ENCODE data around the gene ITPRIPL2. TPM values are rescaled to one million over a fixed set of nuclear protein-coding genes. Genes with fewer than 3 reads are reported as not detected.

The ITPRIPL2 gene
- total and polyA plus RNA-seq, 7 donors: 4.7 to 17.9 (median 14.8) TPM

DNA sequence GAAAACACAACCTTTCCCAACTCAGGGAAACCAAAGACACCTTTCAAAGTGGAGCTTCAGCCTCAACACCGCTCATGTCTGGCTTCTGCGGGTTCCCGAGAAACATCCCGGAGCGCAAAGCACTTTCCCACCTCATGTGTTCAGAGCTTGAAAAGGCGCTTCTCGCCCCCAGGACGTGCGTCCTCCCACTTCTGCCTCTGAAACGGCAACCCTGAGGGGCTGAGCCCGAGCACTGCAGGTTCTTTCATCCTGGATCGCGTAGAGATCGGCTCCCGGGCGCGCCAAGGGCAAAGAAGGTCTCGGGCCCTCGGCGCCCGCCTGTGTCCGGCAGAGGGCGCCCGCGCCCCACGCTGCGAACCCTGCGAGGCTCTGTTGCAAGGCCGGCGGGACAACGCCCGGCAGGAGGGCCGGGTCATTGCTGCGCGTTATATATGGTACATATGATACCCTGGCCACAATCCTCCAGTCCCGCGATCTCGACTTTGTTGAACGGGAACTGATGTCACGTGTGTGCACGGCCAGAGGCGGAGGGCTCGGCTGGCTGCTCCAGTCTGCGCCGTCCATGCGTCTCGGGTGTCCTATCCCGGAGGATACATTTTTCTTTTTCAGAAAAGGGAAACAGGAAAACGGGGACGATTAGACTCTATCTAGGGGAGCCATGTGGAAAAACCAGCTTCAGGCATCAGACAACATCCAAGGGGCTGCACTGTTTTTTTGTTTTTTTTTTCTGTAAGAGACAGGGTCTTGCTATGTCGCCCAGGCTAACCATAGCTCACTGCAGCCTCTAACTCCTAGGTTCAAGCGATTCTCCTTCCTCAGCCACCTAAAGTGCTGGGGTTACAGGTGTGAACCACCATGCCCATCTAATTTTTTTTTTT, 27.2 kb upstream of the ITPRIPL2 start:
- peak; percentile 85 to 91 for DNase-seq
- intact Hi-C loops (cut with DNase I): loop anchor here (1.0 to 5.0 kb wide), 7 partner anchors 36 to 416 kb away; no protein-coding TSS in a partner anchor

DNA sequence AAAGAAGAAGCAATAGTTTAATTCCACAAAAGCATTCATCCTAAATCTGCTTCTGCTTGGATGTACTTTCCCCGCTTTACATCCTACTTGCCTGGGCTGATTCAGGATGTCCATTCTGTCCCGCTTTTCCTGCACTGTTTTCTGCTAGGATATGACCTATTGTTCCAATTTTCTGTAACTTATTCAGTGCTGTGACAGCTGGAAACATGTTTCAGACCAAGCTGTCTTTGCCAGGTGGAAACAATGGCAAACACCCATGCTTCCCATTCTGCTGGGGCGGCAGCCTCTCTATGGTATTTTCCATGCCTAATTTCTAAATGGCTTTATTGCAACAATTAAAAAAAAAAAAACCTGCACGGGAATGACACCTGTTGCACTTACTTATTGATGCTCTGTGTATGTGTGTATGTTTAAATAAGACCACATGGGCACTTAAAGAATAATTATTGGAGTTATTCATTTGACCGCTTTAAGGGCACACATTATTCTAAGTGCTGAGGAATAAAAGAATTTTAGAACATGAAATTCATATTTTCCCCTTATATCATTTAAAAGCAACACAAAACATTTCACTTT, 25.3 kb upstream of the ITPRIPL2 start:
- intact Hi-C loops (cut with DNase I): loop anchor here (5.0 kb wide), 3 partner anchors 34 to 414 kb away; no protein-coding TSS in a partner anchor
- no peaks in the 10 kb centered on the region for H3K9me3 ChIP-seq
- DNase-seq: no peak
- TF ChIP-seq, protein P1, sequence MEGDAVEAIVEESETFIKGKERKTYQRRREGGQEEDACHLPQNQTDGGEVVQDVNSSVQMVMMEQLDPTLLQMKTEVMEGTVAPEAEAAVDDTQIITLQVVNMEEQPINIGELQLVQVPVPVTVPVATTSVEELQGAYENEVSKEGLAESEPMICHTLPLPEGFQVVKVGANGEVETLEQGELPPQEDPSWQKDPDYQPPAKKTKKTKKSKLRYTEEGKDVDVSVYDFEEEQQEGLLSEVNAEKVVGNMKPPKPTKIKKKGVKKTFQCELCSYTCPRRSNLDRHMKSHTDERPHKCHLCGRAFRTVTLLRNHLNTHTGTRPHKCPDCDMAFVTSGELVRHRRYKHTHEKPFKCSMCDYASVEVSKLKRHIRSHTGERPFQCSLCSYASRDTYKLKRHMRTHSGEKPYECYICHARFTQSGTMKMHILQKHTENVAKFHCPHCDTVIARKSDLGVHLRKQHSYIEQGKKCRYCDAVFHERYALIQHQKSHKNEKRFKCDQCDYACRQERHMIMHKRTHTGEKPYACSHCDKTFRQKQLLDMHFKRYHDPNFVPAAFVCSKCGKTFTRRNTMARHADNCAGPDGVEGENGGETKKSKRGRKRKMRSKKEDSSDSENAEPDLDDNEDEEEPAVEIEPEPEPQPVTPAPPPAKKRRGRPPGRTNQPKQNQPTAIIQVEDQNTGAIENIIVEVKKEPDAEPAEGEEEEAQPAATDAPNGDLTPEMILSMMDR (IDR thresholded peaks at IDR 0.05): no peak
- no peaks in the 10 kb centered on the region for H3K36me3 ChIP-seq (ENCODE audit: insufficient read depth in 1 of 2, low read depth in 1 of 2)
- H3K27ac ChIP-seq: no peak overlapping the region
- H3K4me1 ChIP-seq: peaks cover 7% of the 10 kb centered on the region
- no peaks in the 10 kb centered on the region for H3K27me3 ChIP-seq (ENCODE audit: insufficient read depth in 3 of 3, low read length in 2 of 3)
- H3K4me3 ChIP-seq: no peak overlapping the region
- 57 to 65% (median 64%) methylated on average over 5 of the region's 5 CpGs for WGBS, 3 donors
- ATAC-seq: no peak

More for the DNA sequence above, 27.2 kb upstream of the ITPRIPL2 start:
- Histone ChIP-seq H3K4me3 (peak overlapping the region; percentile 67), H3K4me1 (peaks cover 7% of the 10 kb centered on the region), H3K27me3 (ENCODE audit: insufficient read depth in 3 of 3, low read length in 2 of 3) (no peaks in the 10 kb centered on the region), H3K27ac (no peak overlapping the region), H3K36me3 (ENCODE audit: insufficient read depth in 1 of 2, low read depth in 1 of 2) (peaks cover 0 to 9% of the 10 kb centered on the region in 2 donors), H3K9me3 (no peaks in the 10 kb centered on the region)
- 4% methylated on average over 52 of the region's 52 CpGs for WGBS, 3 donors
- TF ChIP-seq, protein P1 (IDR thresholded peaks at IDR 0.05): peak; percentile 100
- peak; percentile 96 to 99 (median 98) for ATAC-seq

- Histone ChIP-seq H3K4me3 (no peak overlapping the region), H3K4me1 (peaks cover 7% of the 10 kb centered on the region), H3K9me3 (no peaks in the 10 kb centered on the region), H3K27me3 (ENCODE audit: insufficient read depth in 3 of 3, low read length in 2 of 3) (no peaks in the 10 kb centered on the region), H3K27ac (no peak overlapping the region), H3K36me3 (ENCODE audit: insufficient read depth in 1 of 2, low read depth in 1 of 2) (no peaks in the 10 kb centered on the region)
- DNase-seq (no peak), ATAC-seq (no peak)
- intact Hi-C loops (cut with DNase I): loop anchor here (5.0 kb wide), 3 partner anchors 33 to 413 kb away; no protein-coding TSS in a partner anchor
- 55 to 64% (median 60%) methylated on average over 3 of the region's 3 CpGs for WGBS, 3 donors
- TF ChIP-seq, protein P1 (IDR thresholded peaks at IDR 0.05): no peak
Measured at GRCh38 chr16:19089410-19089955, 24.3 kb upstream of the ITPRIPL2 start.

- no peak for ATAC-seq
- Histone ChIP-seq H3K36me3 (ENCODE audit: insufficient read depth in 1 of 2, low read depth in 1 of 2) (no peaks in the 10 kb centered on the region), H3K4me3 (no peak overlapping the region), H3K9me3 (no peaks in the 10 kb centered on the region), H3K27me3 (ENCODE audit: insufficient read depth in 3 of 3, low read length in 2 of 3) (no peaks in the 10 kb centered on the region), H3K4me1 (peaks cover 4% of the 10 kb centered on the region), H3K27ac (no peak overlapping the region)
- no peak for DNase-seq
- TF ChIP-seq, protein P1 (IDR thresholded peaks at IDR 0.05): no peak
- 95 to 96% (median 95%) methylated on average over 6 of the region's 6 CpGs for WGBS, 3 donors
- intact Hi-C loops (cut with DNase I): no loop called here
Measured at GRCh38 chr16:19090916-19091315, 22.8 kb upstream of the ITPRIPL2 start.

All from psoas muscle (tissue), 8 donors.